ENCODE data around the gene PRMT7. TPM values are rescaled to one million over a fixed set of nuclear protein-coding genes. Genes with fewer than 3 reads are reported as not detected.

PRMT7 gene
- polyA plus RNA-seq, 1 donor (not counting 4 experiments of a cell fraction or from before 2014, with no cell fraction given) = 27.4 TPM

- dilution Hi-C loops (cut with MboI; ENCODE audit: extremely low pct_ligation_motif_present, low sequenced_read_pairs) = no loop called here
- Histone ChIP-seq H3K36me3 (ENCODE audit: control insufficient read depth in 2 of 2, extremely low read depth in 1 of 2, insufficient read depth in 2 of 2, low read length in 2 of 2) (peaks cover 2 to 4% of the 10 kb centered on the region in 2 experiments), H3K9me1 (ENCODE audit: control insufficient read depth, extremely low read depth, insufficient read depth, low read length) (no peaks in the 10 kb centered on the region), H2AFZ (ENCODE audit: control insufficient read depth, low read length) (no peak overlapping the region), H3K27ac (ENCODE audit: control insufficient read depth, insufficient read depth, low read length) (no peak overlapping the region), H3K4me3 (ENCODE audit: control insufficient read depth in 2 of 3, extremely low read depth in 1 of 3, insufficient read depth in 2 of 3, low read depth in 1 of 3, low read length in 3 of 3) (no peak overlapping the region), H3K4me1 (ENCODE audit: control insufficient read depth, extremely low read depth, insufficient read depth, low read length) (no peaks in the 10 kb centered on the region), H3K9ac (ENCODE audit: control insufficient read depth, extremely low read depth, insufficient read depth, low read length) (no peak overlapping the region), H3K27me3 (ENCODE audit: control insufficient read depth, extremely low read depth, insufficient read depth, low read length) (no peaks in the 10 kb centered on the region), H3K4me2 (ENCODE audit: control insufficient read depth, extremely low read depth, insufficient read depth, low read depth, low read length) (no peak overlapping the region), H3K79me2 (ENCODE audit: control insufficient read depth, insufficient read depth, low read length) (no peaks in the 10 kb centered on the region), H3K9me3 (ENCODE audit: control insufficient read depth, low read depth, low read length) (no peaks in the 10 kb centered on the region), H4K20me1 (ENCODE audit: control insufficient read depth, extremely low read depth, insufficient read depth, low read length) (no peaks in the 10 kb centered on the region)
- DNase-seq (ENCODE audit: low read depth, low spot score) = no peak
- FAIRE-seq = no peak
- TF ChIP-seq EZH2 (IDR thresholded peaks at IDR 0.05; ENCODE audit: low read length) = no peak
- TF ChIP-seq, protein P1, sequence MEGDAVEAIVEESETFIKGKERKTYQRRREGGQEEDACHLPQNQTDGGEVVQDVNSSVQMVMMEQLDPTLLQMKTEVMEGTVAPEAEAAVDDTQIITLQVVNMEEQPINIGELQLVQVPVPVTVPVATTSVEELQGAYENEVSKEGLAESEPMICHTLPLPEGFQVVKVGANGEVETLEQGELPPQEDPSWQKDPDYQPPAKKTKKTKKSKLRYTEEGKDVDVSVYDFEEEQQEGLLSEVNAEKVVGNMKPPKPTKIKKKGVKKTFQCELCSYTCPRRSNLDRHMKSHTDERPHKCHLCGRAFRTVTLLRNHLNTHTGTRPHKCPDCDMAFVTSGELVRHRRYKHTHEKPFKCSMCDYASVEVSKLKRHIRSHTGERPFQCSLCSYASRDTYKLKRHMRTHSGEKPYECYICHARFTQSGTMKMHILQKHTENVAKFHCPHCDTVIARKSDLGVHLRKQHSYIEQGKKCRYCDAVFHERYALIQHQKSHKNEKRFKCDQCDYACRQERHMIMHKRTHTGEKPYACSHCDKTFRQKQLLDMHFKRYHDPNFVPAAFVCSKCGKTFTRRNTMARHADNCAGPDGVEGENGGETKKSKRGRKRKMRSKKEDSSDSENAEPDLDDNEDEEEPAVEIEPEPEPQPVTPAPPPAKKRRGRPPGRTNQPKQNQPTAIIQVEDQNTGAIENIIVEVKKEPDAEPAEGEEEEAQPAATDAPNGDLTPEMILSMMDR (optimal IDR thresholded peaks at IDR 0.05 in 1 of 3, IDR thresholded peaks at IDR 0.05 in 1 of 3, conservative IDR thresholded peaks at IDR 0.05 in 1 of 3; ENCODE audit: extremely low read depth in 1 of 3, insufficient read depth in 2 of 3, low read length in 3 of 3) = no peak
These were observed 13.5 kb downstream of the PRMT7 start for GRCh38 chr16:68324336-68324735.

DNA sequence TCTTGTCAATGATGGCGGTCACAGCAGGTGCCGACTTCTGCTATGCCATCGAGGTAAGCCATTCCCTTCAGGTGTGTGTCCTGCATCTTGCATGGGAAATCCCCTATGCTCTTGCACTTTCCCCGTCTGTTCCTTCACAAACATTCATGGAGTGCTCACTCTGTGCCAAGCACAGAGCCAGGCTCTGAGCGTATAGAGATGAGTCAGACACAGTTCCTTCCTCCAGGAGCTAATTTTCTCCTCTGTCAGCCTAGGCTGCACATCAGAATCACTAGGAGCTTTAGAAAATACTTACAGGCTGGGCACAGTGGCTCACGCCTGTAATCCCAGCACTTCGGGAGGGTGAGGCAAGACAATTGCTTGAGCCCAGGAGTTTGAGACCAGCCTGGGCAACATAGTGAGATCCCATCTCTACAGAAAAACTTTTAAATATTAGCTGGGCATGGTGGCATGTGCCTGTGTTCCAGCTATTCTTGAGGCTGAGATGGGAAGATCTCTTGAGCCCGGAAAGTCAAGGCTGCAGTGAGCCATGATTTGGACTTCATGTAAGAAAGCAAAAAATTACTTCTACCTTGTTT is 14.1 kb downstream of the PRMT7 start:
- no peak overlapping the region for H3K9ac ChIP-seq (ENCODE audit: control insufficient read depth, extremely low read depth, insufficient read depth, low read length)
- no peaks in the 10 kb centered on the region for H4K20me1 ChIP-seq (ENCODE audit: control insufficient read depth, extremely low read depth, insufficient read depth, low read length)
- H3K36me3 ChIP-seq (ENCODE audit: control insufficient read depth in 2 of 2, extremely low read depth in 1 of 2, insufficient read depth in 2 of 2, low read length in 2 of 2) = peaks cover 2 to 4% of the 10 kb centered on the region in 2 experiments
- no peak overlapping the region for H3K4me2 ChIP-seq (ENCODE audit: control insufficient read depth, extremely low read depth, insufficient read depth, low read depth, low read length)
- H3K4me3 ChIP-seq (ENCODE audit: control insufficient read depth in 2 of 3, extremely low read depth in 1 of 3, insufficient read depth in 2 of 3, low read depth in 1 of 3, low read length in 3 of 3) = no peak overlapping the region
- H3K79me2 ChIP-seq (ENCODE audit: control insufficient read depth, insufficient read depth, low read length) = no peaks in the 10 kb centered on the region
- H3K9me1 ChIP-seq (ENCODE audit: control insufficient read depth, extremely low read depth, insufficient read depth, low read length) = no peaks in the 10 kb centered on the region
- dilution Hi-C loops (cut with MboI; ENCODE audit: extremely low pct_ligation_motif_present, low sequenced_read_pairs) = no loop called here
- H3K9me3 ChIP-seq (ENCODE audit: control insufficient read depth, low read depth, low read length) = no peaks in the 10 kb centered on the region
- no peaks in the 10 kb centered on the region for H3K27me3 ChIP-seq (ENCODE audit: control insufficient read depth, extremely low read depth, insufficient read depth, low read length)
- no peak for TF ChIP-seq EZH2 (IDR thresholded peaks at IDR 0.05; ENCODE audit: low read length)
- TF ChIP-seq, protein P1 (optimal IDR thresholded peaks at IDR 0.05 in 1 of 3, IDR thresholded peaks at IDR 0.05 in 1 of 3, conservative IDR thresholded peaks at IDR 0.05 in 1 of 3; ENCODE audit: extremely low read depth in 1 of 3, insufficient read depth in 2 of 3, low read length in 3 of 3) = no peak
- no peak overlapping the region for H3K27ac ChIP-seq (ENCODE audit: control insufficient read depth, insufficient read depth, low read length)
- no peaks in the 10 kb centered on the region for H3K4me1 ChIP-seq (ENCODE audit: control insufficient read depth, extremely low read depth, insufficient read depth, low read length)
- DNase-seq (ENCODE audit: low read depth, low spot score) = no peak
- H2AFZ ChIP-seq (ENCODE audit: control insufficient read depth, low read length) = no peak overlapping the region
- no peak for FAIRE-seq

Measured in keratinocyte (primary cell).